UCSD-AML1 (cell line): ENCODE data around the gene RBM23.
"Not testable (repeated sequence)": the region's sequence is repeated elsewhere in the genome, so short reads cannot be mapped to it uniquely, and the experiment has no call there.

Experiments
- DNase-seq: peaks from one replicate; lab custom pipeline; 2025; ENCODE audit not compliant: unreplicated experiment; lab: John Stamatoyannopoulos, UW

RBM23 gene

DNA sequence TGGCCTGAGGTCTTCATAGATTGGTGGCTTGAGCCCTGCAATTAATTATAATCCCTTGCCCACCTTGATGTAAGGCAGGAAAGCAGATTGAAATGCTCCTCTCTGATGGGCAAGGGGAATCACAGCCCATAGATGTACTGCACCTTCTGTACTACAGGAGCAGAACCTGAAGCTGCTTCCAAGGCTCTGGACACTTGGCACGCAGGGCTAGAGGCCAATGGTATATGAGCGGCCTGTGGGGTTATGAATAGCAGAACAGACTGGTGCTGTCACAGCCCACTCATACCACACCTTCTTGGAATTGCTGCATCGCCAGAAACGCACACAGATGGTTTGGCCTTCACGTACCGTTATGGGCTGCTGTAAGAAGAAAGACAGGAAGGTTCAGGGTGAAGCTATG is 1.7 kb upstream of the RBM23 start:
- DNase-seq = no peak

- DNase-seq = no peak
Measured at GRCh38 chr14:22919601-22919921, 612 bp upstream of the RBM23 start.

DNA sequence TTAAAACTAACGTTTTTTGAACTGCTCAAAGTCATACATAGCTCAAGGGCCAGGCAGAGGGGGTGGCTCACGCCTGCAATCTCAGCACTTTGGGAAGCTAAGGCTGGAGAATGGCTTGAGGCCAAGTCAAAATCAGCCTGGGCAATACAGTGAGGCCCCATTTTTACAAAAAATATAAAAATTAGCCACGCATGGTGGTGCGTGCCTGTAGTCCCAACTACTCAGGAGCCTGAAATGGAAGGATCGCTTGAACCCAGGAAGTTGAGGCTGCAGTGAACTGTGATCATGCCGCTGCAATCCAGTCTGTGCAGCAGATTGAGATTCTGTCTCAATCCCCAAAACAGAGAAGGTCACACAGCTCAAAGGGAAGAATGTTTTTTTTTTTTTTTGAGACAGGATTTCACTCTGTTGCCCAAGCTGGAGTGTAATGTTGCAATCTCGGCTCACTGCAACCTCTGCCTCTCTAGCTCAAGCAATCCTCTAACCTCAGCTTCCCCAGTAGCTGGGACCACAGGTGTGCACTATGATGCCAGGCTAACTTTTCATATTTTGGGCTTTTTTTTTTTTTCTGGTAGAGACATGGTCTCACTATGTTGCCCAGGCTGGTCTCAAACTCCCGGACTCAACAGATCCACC is 2.9 kb downstream of the RBM23 start:
- DNase-seq = no peak

DNA sequence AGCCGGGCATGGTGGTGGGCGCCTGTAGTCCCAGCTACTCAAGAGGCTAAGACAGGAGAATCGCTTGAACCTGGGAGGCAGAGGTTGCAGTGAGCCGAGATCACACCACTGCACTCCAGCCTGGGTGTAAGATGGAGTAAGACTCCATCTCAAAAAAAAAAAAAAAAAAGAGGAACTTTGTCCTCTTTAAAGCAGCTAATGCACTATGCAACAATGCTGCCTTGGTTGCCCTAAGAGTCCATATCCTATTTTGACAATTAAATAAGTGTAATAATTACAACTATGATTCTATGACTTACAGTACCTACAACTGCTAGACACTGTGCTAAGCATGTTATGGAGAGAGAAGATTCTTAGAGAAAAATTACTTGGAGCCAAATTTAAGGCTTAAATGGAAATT is 4.1 kb downstream of the RBM23 start:
- DNase-seq = not testable (repeated sequence)

- no peak for DNase-seq
Measured at GRCh38 chr14:22910916-22911315, 8.0 kb downstream of the RBM23 start.

GRCh38 chr14:22908601-22909000 is 10.3 kb downstream of the RBM23 start:
- DNase-seq = no peak

DNA sequence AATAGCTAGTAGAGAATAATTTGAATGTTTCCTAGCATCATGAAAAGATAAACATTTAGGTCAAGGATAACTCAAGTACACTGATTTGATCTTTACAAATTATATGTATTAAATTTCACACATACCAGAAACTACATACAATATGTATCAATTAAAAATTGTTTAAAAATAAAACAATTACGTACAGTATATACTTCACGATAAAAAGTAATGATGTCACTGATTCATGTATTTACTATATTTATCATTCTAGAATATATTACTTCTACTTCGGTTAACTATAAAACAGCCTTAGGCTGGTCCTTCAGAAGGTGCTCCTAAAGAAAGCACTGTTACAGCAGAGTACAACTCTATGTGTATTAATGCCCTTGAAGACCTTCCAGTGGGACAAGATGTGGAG is 11.5 kb downstream of the RBM23 start:
- DNase-seq = no peak

DNA sequence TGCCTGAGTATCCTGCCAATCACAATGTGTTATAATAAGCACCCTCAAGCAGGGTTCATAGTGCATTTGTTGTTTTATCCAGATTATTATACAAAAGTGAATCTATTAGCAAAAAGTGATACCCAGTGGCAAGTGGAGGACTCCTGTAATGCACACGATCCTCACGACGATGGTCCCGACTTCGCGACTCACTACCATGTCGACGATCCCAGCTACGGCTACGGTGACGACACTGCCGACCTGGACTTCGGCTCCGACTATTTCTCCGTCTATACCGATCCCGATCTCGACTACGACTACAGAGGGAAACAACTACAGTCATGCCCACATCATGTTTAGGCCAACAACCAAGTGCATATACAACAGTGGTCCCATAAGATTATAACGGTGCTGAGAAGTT is 12.9 kb downstream of the RBM23 start:
- DNase-seq = no peak

- DNase-seq = no peak
Measured at GRCh38 chr14:22905627-22906026, 13.3 kb downstream of the RBM23 start.

DNA sequence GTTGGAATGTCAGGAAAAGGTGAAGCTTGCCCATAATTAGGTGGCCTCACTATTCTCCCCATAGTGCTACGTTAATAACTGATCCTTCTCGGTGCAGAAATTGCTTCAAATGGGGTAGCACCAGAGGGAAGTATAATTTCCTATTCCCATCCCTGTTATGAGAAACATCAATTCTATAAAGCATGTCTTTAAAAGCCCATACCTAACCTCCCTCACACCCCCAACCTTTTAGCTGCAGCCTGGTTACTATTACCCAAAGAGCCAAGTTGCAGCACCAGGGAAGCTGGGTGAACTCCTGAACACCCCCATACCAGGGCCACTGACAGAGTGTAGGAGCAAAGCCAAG is 15.2 kb downstream of the RBM23 start:
- DNase-seq = no peak

DNA sequence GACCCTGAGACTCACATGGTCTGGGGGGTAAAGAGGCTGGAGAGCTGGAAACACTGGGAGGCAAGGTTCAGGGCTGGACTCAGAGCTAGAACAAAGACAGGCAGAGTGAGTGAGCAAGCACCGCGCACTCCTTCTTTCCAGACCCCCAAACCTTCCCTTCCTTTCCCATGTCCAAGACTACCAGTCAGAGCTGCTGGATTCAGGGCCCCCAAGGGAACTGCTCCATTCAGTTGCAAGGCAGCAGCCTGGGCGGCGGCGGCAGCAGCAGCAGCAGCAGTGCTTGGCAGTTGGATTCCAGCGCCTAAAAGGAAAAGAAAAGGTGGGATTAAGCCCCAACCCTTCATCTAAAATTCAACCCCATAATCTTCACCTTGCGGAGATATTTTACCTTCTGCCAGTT is 17.1 kb downstream of the RBM23 start:
- no peak for DNase-seq

- peak; percentile 50 for DNase-seq
Measured at GRCh38 chr14:22900081-22900799, 18.7 kb downstream of the RBM23 start.

GRCh38 chr14:22898302-22899090 is 20.5 kb downstream of the RBM23 start:
- DNase-seq = no peak

DNA sequence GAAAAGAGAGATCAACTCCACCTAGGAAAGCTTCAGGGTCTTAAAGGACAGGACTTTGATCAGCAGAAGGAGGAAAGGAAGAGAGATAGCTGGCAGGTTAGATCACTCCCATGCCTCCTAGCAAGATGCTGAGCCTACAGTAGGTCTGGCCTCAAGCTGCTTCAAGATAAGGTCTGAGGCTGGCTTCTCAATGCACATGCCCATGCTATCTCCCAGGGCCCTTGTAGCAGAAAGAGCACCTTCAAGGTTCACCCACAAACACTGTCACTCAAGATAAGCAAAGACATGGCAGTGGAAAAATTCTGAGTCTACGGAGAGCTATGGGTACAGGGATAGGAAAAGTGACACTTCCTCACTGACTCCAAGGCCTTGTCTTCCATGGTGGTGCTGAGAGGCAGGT is 21.6 kb downstream of the RBM23 start:
- DNase-seq = no peak

- no peak for DNase-seq
Measured at GRCh38 chr14:22896760-22897159, 22.2 kb downstream of the RBM23 start.

DNA sequence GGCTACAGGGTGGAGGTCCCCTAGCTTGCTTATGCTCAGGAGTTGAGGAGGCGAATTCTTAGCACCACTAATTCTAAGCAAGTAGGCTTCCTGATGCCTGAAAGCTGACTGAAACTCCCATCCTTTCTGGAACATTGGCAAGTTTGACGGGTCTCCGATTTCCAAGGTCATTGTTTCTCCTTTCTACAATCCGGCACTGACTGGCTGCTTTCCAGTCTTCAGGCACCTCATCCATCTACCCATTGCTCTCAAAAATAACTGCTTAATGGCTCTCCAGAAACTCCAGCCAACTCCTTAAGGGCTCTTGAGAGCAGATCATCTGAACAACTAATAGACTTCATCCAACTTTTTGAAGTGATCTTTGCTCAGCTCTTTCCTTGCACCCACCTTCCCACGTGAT is 22.6 kb downstream of the RBM23 start:
- DNase-seq = no peak

DNA sequence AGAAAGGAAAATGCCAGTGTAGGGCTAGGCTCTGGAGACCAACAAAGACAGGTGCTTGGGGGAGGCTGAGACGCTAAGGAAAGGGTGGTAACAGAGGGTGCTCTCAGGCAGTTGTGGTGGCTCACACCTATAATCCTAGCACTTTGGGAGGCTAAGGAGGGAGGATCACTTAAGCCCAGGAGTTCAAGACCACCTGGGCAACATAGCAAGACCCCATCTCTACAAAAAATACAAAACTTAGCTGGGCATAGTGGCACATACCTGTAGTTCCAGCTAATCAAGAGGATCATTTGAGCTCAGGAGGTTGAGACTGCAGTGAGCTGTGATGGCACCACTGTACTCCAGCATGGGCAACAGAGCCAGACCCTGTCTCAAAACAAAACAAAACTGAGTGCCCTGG is 23.5 kb downstream of the RBM23 start:
- DNase-seq = no peak

DNA sequence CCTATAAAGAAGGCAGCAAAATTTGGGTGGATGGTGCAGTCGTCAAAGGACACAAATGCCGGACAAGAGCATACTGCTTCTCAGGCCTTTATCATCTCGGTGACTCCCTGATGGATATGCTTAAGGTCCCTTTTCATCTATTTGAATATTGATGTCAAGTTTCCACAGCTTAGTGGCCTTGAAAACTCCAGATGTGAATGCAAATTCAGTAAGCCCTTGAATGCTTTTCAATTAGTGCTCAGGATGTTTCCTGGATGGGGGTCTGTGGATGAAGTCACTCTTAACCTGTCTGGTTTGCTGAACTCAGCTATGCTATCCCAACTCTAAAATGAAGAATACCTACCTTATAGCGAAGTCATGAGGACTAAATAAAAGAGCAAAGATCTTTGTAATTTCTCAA is 25.2 kb downstream of the RBM23 start:
- DNase-seq = no peak

- no peak for DNase-seq
Measured at GRCh38 chr14:22892488-22892887, 26.5 kb downstream of the RBM23 start.

DNA sequence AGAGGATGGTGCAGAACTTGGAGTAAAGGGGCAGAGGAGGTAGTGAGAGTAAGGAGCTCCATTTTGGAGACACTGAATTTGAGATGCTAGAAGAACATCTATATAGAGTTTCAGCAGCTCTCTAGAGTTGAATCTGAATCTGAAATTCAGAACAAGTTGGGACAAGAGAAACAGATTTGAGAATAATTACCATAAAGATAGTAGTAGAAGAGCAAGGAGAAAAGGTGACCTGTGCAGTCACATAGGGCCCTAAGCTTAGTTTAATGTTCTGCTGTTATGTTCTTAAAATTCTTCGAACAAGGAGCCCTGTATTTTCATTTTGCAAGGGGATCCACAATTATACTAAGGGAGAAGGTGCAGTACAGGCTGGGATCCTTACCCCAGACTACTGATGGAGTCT is 28.5 kb downstream of the RBM23 start:
- no peak for DNase-seq

DNA sequence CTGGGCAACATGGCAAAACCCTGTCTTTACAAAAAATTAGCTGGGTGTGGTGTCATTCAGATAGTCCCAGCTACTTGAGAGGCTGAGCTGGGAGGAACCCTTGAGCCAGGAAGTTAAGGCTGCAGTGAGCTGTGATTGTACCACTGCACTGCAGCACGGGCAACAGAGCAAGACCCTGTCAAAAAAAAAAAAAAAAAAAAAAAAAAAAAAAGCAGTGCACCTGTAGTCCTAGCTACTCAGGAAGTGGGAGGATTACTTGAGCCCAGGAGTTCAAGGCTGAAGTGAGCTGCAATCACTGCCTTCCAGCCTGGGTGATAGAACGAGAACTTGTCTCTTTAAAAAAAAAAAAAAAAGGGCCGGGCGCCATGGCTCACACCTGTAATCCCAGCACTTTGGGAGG is 30.3 kb downstream of the RBM23 start:
- no peak for DNase-seq

- DNase-seq = no peak
Measured at GRCh38 chr14:22887990-22888378, 31.0 kb downstream of the RBM23 start.
